CD4-positive, alpha-beta T cell treated with Interferon alpha-2 for 1 hour (primary cell): ENCODE data around the gene INKA2.
"Not testable (repeated sequence)": the region's sequence is repeated elsewhere in the genome, so short reads cannot be mapped to it uniquely, and the experiment has no call there.

Source experiments
- DNase-seq, 2 donors: peaks; one replicate each; pipeline ENCODE4 v3.0.0-alpha.2; 2020 to 2022

The INKA2 gene

GRCh38 chr1:111749628-111750027 lies 10.4 kb upstream of the INKA2 start:
- no peak for DNase-seq

DNA sequence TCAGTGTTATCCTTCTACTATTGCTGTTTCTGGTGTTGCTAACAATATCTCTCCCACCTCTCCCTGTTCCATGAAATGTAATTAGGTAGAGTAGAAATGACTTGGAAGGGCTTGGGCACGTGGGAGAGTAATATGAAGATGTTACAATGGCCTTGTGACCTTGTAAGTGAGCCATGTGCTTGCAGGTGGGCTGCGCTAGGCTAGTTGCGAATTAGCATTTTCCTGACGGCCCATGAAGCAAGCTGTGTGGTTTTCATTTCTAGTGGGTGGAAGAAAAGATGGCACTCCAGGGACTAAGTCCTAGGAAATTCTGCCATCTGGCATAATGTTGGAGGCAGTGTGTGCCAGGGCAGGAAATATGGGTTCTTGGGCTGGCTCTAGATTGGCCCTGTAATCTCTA lies 8.8 kb upstream of the INKA2 start:
- no peak for DNase-seq

DNA sequence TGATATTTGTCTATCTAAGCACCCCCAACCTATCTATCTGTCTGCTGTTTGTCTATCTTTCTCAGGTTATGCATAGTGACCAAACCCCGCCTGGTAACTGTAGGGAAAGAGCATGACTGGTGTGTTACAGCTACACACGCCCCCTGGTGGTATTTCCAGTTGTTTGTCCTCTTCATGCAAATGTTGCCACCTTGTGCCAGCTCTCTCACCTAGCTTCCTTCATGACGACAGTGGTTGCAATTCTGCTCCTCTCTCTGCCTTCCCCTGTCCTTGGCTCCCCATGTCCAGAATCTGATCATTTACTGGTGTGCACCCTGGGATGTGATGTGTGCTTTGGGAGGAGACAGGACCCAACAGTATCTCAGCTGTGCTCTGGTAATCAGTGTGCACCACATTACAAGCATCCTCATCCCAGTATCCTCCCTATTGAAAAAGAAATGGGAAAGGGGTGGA lies 8.1 kb upstream of the INKA2 start:
- DNase-seq: peak; percentile 70 to 78

- DNase-seq: no peak
These were observed 7.4 kb upstream of the INKA2 start for GRCh38 chr1:111746614-111746999.

- DNase-seq: no peak
These were observed 6.7 kb upstream of the INKA2 start for GRCh38 chr1:111745675-111746613.

DNA sequence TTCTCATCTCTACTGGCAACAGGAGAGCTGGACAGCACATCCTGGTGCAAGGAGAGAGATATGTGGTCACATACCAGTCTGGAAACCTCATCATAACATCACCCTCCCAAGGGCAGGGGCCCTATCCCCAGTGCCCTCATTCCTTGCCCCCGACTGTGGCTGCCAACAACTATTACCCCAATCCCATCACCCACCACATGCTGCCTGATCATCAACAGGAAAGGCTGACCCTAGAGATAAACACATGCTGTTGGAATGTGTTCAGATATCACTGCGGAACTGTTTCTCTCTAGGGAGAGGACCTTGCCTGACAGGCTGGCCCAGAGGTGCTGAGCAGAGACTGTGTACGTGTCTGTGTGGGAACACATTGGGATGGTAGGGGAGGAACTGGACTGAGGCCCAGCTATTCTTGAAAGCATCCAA lies 4.5 kb upstream of the INKA2 start:
- DNase-seq: no peak

DNA sequence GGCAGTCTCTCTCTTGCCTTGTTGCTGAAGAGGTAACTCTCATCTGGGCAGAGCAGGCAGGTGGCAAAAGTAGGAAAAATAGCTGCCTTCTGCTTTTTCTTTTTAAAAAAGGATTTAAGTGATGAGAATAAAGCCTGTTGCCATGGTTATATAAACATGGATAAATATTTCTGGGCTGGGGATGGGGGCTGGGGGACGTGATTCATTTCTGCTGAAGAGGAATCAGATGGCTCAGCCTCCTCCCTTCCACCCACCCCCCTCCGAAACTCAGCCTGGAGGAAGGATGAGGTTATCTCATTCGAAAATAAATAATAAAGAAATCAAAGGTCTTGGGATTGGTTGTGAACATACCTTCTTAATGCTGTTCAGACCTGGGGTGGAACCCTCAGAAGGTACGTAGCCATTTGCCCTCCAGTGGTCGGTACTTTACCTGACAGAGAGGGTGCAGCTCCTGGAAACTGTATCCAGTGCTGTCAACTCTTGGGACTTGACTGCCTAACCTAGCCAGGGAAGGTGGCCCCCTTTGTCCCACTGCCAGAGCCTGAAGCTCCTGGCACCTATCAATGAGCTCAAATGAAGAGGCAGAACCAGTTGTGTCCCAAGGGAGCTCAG lies 3.8 kb upstream of the INKA2 start:
- DNase-seq: no peak

DNA sequence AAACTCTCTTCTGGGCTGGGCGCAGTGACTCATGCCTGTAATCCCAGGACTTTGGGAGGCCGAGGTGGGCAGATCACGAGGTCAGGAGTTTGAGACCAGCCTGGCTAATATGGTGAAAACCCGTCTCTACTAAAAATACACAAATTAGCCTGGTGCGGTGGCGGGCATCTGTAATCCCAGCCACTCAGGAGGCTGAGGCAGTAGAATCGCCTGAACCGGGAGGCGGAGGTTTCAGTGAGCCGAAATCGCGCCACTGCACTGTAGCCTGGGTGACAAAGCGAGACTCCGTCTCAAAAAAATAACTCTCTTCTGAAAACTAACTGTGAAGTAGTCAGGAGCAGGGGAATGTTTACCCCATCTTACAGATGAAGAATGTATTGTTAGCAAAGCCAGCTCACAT lies 3.1 kb upstream of the INKA2 start:
- DNase-seq: not testable (repeated sequence)

- peak in 1 of 2 donors; percentile 17 for DNase-seq
These were observed 950 bp upstream of the INKA2 start for GRCh38 chr1:111739925-111740765.

- peak; percentile 28 to 52 for DNase-seq
These were observed 580 bp downstream of the INKA2 start for GRCh38 chr1:111738436-111739193.

- DNase-seq: no peak
These were observed 1.1 kb downstream of the INKA2 start for GRCh38 chr1:111738133-111738435.

DNA sequence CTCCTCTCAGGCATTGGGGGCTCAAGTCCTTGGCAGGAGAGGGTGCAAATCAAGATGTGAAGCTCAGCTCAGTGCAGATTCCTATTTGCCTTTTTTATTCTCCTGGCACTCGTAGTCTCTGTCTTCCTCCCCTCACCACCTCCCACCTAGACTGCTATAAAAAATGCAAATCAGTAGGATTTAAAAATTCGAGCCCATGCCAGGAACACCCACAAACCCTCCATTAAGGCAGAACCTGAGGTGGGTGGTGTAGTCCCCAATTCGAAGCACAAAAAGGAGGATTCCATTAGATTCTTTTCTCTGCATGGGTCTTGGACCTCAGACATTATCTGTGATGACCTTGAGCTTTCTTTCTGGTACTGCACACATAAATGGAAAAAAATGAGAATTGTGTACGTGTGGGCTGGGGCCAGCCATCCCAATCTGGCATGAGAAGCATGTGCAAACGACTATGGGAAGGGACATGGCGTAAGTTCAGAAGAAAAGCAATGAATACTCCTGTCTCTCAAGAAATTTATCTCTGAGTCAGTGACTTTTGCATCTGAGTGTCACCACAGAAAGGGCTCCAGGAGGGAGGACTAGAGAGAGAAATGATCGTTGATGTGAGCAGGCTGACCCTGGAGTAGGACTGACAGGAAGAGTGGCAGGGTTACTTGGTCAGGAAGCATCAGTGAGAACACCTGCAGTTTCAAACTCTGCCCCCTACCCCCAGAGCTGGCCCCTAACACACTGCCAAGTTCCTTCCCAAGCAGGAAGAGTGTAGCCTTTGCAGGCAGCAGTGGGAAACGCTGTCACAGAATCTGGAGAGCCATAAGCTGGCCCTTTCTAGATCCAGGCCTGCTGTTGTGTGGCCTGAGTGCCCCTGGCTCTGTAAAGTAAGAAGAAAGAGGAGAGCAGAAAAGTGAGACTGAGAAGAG lies 1.7 kb downstream of the INKA2 start:
- DNase-seq: no peak

GRCh38 chr1:111736548-111737215 lies 2.5 kb downstream of the INKA2 start:
- DNase-seq: no peak

GRCh38 chr1:111735858-111736544 lies 3.2 kb downstream of the INKA2 start:
- DNase-seq: no peak

DNA sequence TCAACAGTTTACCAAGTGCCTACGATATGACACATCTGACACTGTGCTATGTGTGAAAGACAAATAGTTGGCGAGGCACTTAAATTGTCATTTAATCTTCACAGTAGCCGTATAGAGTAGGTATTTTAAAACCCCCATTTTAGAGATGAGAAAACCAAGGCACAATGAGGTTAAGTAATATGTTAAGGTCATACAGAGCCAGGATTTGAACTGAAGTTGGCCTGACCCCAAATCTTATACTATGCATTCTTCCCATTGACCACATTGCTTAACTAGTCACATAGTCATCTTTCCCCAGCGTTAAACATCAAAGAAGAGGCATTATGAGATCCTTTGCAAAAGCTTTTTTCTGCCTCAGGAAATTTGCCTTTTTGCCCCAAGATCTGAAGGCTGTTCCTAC lies 3.9 kb downstream of the INKA2 start:
- DNase-seq: no peak

DNA sequence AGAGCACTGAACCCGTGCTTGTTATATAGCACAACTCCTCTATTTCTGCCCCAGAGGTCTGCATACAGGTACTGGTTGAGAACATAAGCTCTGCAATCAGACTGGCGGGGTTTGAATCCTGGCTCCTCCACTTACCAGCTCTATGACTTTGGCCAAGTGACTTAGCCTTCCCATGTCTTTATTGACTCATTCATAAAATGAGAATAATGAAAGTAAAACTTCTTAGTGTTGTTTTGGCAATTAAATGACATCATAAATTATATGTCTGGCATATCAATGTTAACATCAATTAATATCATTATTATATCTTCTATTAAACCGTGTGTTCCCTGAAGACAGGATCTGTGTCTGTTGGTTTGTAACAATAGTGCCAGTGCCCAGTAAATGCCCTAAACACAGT lies 4.3 kb downstream of the INKA2 start:
- DNase-seq: no peak

DNA sequence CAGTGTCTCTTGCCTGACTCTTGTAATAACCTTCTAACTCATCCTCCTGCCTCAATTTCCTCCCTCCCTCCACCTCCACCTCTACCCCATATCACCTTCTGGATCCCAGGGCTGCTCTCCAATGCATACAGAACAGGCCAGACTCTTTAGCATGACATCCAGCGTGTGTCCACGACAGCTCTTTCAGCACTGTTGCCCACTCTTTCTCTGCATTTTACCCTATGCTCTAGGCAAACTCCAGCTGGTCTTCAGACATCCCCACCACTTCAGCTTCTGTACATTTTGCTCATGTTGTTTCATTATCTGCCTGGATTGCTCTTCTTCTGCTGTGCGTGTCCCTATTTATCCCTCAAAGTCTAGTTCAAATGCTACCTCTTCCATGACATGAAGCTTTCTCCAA lies 4.8 kb downstream of the INKA2 start:
- no peak for DNase-seq

DNA sequence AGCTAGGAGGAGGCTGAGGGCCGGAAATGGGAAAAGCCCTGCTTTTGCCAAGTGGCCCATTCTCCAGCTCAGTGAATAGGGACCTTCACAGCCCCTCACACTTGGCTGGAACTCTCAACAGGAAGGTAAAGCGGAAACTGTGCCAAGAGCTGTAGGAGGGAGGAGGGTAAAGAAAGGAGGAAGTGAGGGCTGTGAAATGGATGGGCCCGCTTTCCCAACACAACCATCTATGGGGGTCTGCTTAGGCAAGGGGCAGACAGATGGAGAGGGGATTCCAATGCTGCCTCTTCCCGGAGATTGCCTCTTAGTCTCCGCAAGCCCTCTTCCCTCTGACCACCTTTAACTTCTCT lies 5.2 kb downstream of the INKA2 start:
- no peak for DNase-seq

DNA sequence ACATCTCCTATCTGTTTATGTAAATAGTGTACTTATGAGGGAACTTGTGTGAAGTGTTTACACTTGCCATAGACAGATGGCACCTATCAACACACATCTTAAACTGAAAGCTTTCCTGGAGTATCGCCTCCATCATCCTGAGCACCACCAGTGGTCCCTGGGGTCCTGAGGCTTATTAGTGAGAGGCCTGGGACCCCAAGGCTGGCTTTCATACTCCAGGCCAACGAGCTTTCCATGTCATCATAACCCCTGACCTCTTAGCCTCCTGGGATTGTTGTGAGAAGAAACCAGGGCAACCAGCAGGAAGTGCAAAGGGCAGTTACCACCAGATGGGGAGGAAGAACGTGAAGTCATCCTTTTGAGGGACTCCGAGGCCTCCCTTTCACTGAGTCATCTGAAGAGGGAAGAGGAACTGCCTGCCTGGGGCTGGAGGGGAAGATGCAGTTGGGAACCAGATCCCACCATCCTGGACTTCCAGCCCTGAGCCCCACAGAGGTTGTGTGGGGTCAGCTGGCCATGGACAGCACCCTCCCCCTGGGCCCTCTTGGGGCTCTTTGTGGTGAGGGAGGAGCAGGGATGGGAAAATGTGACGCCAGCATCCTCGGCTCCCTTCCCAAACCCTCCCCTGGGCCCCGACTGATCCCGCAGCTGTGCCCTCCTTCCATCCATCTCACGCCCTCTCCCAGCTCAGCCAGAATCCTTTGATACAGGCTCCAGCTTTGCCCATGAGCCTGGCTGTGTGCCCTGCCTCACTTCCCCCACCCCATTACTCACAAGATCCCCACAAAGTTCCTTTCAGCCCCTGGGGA lies 5.8 kb downstream of the INKA2 start:
- DNase-seq: peak; percentile 21 to 69

- DNase-seq: no peak
These were observed 6.5 kb downstream of the INKA2 start for GRCh38 chr1:111732718-111733117.
